GM21619 (cell line): ENCODE measurements around the gene ZFPL1.
"Not testable (repeated sequence)": the region's sequence is repeated elsewhere in the genome, so short reads cannot be mapped to it uniquely, and the experiment has no call there.

Source experiments
- ATAC-seq: cut with Tn5 transposase; IDR thresholded peaks from one replicate; pipeline ENCODE4 v1.9.1; 2021; ENCODE audit not compliant: unreplicated experiment

The ZFPL1 gene

DNA sequence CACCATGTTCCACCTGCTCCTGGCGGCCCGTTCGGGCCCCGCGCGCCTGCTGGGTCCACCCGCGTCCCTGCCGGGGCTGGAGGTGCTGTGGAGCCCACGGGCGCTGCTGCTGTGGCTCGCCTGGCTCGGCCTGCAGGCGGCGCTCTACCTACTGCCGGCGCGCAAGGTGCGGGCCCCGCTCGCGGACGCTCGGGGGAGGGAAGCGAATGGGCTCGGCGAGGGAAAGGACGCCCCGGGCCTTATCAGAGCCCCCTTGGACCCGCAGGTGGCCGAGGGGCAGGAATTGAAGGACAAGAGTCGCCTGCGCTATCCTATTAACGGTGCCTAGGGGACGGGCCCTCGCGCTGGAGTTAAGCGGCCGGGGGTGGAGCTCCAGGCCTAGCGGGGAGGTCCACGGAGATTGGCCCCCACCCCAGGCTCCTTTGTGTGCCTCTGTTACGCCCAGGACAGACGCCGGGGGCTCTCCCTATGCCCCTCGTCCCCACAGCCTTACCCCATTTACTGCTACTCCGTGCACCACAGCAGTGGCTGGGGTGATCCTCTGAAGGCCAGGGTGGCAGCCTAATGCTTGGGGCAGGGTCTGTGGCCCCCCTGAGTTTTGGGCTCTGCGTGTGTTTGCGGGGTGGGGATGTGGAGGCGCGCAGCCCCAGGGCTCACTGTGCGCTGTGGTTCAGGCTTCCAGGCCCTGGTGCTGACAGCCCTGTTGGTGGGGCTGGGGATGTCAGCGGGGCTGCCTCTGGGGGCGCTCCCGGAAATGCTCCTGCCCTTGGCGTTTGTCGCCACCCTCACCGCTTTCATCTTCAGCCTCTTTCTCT, 28.7 kb downstream of the ZFPL1 start:
- ATAC-seq, result peak; percentile 27

DNA sequence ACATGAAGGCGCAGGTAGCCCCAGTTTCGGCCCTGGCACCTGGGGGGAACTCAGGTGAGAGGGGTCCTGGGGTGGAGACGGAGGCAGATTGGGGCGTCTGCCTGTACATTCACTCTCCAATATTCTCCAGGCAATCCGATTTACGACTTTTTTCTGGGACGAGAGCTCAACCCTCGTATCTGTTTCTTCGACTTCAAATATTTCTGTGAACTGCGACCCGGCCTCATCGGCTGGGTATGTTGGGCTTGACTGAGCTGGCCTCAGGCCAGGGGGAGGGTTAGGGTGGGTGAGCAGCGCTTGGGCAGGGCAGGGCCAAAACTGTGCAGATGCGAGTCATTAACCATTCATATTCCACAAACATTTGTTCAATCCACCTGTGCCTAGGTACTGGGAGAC, 29.3 kb downstream of the ZFPL1 start:
- ATAC-seq, result no peak

GRCh38 chr11:65113839-65114238, 29.8 kb downstream of the ZFPL1 start:
- no peak for ATAC-seq

GRCh38 chr11:65114538-65115171, 30.6 kb downstream of the ZFPL1 start:
- no peak for ATAC-seq

GRCh38 chr11:65115361-65116082, 31.5 kb downstream of the ZFPL1 start:
- no peak for ATAC-seq

DNA sequence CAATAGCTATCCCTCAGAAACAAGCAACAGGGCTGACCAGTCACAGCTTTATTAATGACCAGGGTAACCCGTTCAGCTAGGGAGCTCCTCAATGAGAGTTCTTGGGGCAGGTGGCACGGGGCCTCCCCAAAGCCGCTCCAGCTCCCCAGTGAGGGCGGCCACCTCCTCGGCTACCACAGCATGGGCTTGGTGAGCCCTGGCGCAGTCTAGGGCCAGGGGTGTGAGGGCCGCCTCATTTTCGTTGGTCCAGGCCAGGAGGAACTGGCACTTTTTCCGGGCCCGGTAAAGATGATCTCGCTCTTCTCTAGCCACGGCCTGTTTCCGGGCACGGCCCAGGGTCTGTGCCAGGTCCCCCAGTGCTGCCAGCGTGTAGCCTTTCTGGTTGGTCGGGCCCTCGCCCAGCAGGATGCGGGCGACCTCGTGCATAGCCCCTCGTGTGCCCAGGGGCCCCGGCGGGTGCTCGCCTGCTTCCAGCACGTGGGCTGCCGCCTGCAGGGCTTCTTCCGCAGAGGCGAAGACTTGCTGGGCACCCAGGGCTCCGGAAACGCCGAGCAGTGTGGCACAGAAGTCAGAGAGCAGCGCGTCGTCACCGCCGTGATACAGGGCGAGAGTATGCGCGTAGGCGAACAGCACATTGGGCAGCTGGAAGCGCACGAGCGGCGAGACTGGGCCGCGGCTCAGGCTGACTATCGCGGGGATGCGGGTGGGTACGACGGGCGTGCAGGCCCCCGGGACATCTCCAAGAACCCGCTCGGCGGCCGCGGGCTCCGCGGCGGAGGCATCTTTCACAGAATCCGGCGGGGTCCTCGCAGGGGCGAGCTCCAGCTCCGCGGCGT, 32.6 kb downstream of the ZFPL1 start:
- ATAC-seq, result no peak

DNA sequence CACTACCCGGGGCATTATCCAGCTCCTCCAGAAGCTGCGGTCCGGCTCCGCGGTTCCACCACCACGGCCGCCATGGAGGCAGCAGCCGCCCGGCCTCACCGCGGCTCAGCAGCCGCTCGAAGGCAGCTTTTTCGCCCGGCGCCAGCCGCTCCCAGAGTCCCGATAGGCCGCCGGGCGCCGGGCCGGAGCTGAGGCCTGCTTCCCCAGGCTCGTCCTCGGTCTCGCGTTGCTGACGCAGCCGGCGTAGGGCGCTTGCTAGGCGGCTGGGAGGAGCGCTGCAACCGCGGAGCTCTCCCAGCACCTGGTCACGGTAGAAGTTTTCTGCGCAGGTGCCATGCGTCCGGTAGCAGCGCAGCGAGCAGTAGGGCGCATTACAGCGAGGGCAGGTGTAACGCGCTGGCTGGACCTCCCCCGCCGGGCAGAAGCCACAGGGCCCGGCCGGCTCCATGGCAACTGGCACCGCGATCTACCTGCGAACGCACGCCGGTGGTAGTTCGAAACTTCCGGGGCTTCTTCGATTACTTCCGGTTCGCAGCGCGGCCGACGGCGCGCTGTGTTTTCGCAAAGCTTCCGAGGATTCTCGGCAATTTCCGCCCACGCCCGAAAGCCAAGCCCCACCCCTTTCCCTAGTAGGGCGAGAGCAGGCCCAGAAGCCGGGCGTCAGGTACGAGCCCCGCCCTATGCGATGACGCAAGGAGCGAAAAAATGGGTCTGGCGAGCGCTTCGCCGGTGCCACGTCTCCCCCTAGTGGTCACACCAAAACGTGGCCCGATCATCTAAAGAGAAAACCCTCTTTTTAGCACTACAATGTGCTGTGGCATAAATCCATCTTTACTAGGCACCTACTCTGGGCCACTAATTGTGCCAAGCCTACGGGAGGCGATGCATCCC, 33.4 kb downstream of the ZFPL1 start, which contains the start of gene ZNHIT2:
Gene ZNHIT2, minus strand, starts transcription at position 496 of the 891 bp plus-strand sequence. Its CDS starts 48 bp downstream, at position 448.
- peak; percentile 49 for ATAC-seq

- ATAC-seq, result no peak
Measured at GRCh38 chr11:65118097-65118837, 34.2 kb downstream of the ZFPL1 start.

- not testable (repeated sequence) for ATAC-seq
Measured at GRCh38 chr11:65118891-65119669, 35.1 kb downstream of the ZFPL1 start.

- ATAC-seq, result no peak
Measured at GRCh38 chr11:65119670-65119995, 35.6 kb downstream of the ZFPL1 start.

DNA sequence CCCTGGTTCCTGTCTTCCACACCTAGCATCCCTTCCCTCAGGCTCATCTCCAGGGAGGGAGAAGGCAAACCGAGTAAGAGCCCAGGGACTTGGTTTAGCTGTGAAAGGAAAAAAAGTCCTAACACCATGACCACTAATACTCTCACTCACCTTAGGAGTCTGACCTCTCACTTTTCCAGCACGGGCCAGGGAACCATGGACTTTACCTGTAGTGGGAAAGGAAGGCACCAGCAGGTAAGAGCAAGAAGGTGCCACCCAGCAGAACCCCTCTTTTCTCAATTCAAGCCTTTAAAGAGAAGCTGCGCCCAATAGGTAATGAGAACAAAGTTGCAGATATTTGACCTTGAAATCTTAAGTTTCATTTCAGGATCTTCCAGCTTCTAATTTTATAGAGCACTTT, 36.8 kb downstream of the ZFPL1 start:
- no peak for ATAC-seq

DNA sequence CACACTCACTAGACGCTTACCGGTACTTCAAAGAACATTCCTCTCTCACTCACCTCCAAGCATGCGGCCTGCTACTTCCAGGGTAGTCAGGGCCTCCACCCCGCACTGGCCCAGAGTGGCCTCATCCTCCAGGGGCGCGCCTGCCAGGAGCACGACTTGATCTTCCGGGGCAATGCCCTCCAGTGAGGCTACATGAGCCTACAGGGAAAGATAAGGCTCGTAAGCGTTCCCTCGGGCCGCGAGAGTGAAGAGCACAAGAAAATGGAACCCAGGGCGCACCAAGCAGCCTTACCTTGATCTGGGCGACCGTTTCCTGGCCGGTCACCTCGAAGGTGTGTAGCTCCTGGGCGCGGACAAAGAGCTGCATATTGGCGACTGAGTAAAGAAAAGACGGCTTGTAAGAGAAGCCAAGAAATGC, 37.4 kb downstream of the ZFPL1 start:
- no peak for ATAC-seq

DNA sequence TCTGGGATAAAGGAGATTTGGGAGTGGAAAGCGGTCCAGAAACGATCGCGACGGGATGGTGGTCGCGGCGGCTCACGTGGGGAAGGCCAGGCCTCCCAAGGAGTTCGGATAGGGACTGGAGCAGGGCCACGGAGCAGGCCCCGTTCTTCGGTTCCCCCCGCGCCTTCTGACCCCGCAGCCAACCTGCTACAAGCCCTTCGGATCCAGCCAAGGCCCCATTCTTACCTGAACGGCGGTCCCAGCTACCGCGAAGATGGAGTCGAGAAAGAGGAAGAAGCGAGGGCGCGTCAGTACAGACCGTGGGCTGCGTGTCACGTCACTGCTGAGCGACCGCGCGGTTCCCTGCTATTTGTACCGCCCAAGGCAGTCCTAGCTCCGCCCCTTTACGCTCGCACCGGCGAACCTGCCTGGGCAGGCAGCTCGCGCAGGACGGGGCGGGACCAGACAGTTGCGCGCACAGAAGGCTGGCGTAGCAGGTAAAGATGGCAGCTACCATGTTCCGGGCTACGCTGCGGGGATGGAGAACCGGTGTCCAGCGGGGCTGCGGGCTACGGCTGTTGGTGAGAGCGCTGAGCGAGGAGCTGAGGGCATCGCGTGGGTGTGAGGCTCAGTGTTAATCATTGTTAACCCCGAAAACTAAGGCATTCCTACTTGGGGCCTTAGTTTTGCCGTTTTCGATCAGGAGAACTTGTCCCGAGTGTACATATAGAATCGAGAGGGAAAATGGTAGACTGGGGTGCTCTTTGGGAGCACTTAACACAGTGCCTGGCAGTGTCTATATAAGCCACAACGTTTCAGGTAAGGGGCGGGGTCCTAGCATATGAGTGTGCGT, 38.1 kb downstream of the ZFPL1 start, which contains the start of the genes FAU and MRPL49:
Gene FAU, minus strand, starts transcription at position 270 of the 832 bp plus-strand sequence. CDS start 321 bp downstream, outside the sequence.
Gene MRPL49, plus strand, starts transcription at position 457 of the 832 bp plus-strand sequence. Its CDS starts 26 bp downstream, at position 483.
- ATAC-seq, result peak; percentile 62

- ATAC-seq, result no peak
Measured at GRCh38 chr11:65124480-65125196, 40.6 kb downstream of the ZFPL1 start.

DNA sequence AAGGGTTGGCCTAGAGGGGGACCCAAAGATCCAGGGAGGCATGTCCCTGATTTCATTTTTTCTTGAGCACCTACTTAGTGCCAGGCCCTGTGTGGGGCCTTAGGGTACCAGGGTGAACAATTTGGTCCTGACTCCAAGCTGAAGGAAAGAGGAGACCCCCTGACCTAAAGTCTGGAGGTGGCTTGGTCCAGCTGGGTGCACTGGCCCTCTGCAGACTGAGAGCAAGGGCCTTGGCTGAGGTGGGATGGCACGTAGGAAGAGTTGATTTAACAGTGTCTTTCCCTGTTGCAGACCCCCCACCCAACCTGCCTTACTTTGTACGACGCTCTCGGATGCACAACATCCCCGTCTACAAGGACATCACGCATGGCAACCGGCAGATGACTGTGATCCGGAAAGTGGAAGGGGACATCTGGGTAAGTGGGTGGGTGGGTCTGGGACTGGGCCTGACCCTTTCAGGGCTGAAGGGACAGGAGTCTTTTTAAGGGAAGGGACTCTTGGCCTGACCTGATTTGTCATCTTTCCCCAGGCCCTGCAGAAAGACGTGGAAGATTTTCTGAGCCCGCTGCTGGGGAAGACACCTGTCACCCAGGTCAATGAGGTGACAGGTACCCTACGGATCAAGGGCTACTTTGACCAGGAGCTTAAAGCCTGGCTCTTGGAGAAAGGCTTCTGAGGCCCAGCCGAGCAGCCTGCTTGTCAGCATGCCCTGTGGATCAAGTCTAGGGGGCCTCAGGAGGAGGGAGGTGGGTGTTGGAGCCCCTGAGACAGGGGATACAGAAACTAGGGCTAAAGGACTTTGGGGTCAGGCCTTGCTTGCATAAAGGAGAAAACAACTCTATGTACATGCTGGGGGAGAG, 41.4 kb downstream of the ZFPL1 start:
- ATAC-seq, result no peak
